ENCODE measurements around the gene PSMA7.
A peak's percentile ranks its signal among the peaks of the same experiment; 100 is the strongest.

PSMA7 gene

DNA sequence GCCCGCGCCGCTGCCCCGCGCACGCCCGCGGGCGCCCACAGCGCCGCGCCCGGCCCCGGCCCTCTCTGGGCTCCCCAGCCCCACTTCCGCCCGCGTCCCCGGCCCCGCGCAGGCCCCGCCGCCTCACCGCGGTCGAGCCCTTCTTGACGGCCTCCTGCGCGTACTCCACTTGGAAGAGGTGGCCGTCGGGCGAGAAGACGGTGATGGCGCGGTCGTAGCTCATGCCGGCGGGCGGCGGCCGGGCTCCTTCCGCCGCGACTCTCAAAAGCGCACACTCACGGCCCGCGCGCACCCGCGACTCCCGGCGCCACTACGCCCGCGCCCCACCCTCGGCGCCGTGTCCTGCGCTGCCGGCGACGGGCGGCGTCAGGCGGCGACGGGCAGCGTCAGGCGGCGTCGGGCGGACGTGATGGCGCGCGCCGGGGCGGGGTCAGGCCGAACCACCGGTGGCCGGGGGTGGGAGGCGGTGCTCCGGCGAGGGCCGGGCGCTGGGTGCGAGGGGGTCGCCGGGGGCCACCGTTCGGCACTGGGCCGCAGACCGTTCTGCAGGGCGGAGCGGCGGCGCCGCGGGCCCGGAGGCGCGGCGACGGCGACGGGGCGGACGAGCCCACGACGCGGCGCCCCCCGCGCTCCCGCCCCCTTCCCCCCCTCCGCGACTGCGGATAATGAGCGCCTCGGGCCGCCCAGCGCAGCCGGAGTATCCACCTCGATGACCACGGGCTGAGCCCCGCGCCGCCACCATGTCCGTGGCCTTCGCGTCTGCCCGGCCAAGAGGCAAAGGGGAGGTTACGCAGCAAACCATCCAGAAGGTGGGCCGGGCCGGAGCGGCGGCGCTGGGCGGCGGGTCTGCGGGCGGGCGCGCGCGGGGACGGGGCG, at the start of gene PSMA7, which contains the start of gene SS18L1:
Gene PSMA7 (minus strand): TSS at position 314 of the 876 bp plus-strand sequence. CDS start 91 bp downstream, at position 223.
Gene SS18L1 (plus strand): TSS at position 689 of the 876 bp plus-strand sequence. CDS start 52 bp downstream, at position 741.
- peak within 1 kb of the TSS; percentile 82 for H3K27ac ChIP-seq (ENCODE audit: low read length)
- H3K27me3 ChIP-seq (ENCODE audit: low read depth, low read length), result no peaks in the 10 kb centered on the region
- H3K4me1 ChIP-seq (ENCODE audit: control insufficient read depth in 1 of 2, insufficient read depth in 2 of 2, low read length in 2 of 2), result peaks cover 12 to 26% of the 10 kb centered on the region in 2 donors
- H3K36me3 ChIP-seq (ENCODE audit: control insufficient read depth in 1 of 2, insufficient read depth in 2 of 2, low read length in 2 of 2), result peaks cover 22% of the 10 kb centered on the region in 2 donors
- peak within 1 kb of the TSS; percentile 77 to 88 for H3K4me3 ChIP-seq (ENCODE audit: low read depth in 1 of 2, low read length in 2 of 2)
- no peaks in the 10 kb centered on the region for H3K9me3 ChIP-seq (ENCODE audit: control insufficient read depth in 1 of 2, low read length in 2 of 2)

DNA sequence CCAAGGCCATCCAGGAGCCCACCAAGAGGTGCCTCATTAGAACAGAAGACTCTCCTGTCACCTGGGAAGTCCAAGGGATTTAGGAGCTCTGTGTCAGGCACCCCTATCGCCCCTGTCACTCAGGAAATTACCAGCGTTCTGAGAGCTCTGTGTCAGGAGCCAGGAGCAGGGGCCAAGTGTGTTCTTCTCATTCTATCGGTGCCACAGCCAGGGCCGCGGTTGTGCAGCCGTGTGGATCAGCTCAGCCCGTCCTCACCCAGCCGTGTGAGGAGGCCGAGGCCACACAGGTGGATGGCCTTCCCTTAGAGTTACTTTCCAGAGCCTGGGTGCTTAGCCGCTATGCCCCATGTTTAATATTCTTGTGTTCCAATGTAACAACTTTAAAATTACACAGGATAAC, 49.4 kb upstream of the PSMA7 start:
- peaks cover 9 to 46% of the 10 kb centered on the region in 2 donors for H3K36me3 ChIP-seq (ENCODE audit: control insufficient read depth in 1 of 2, insufficient read depth in 2 of 2, low read length in 2 of 2)
- no peak overlapping the region for H3K27ac ChIP-seq (ENCODE audit: low read length)
- H3K4me1 ChIP-seq (ENCODE audit: control insufficient read depth in 1 of 2, insufficient read depth in 2 of 2, low read length in 2 of 2), result no peaks in the 10 kb centered on the region

DNA sequence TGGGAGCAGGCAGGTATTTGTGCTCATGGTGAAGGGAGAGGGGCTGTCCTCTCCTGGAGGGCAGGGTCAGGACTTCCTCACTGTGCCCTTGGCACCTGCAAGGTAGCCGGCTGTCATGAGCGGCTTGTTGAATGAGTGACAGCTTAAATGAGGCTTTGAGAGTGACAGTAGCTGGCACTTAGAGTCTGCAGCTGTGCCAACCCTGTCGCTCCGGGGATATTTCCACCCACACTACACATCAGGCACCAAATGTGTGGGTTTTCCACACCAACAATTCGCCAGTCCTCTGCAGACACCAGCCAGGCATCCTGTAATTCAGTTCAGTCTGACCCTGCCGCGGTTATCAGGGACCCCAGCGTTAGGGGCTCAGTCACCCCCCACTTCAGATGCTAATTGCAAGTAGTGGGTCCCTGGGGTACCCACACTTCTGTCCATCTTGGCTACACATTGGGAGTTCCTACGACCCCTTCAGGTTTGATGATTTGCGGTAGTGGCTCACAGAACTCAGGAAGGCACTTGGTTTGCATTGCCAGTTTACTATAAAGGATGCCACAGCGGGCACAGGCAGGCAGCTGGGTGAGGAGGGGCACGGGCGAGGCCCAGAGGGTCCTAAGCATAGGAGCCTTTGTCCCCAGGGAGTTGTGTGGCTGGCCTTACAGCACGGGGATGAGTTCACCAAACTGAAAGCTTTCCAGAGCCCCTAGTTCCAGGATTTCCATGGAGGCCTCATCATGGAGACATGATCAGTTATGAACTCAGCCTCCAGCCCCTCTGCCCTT, 48.8 kb upstream of the PSMA7 start:
- no peak overlapping the region for H3K4me3 ChIP-seq (ENCODE audit: low read depth in 1 of 2, low read length in 2 of 2)
- peaks cover 6 to 41% of the 10 kb centered on the region in 2 donors for H3K36me3 ChIP-seq (ENCODE audit: control insufficient read depth in 1 of 2, insufficient read depth in 2 of 2, low read length in 2 of 2)
- no peak overlapping the region for H3K27ac ChIP-seq (ENCODE audit: low read length)
- no peaks in the 10 kb centered on the region for H3K27me3 ChIP-seq (ENCODE audit: low read depth, low read length)
- H3K4me1 ChIP-seq (ENCODE audit: control insufficient read depth in 1 of 2, insufficient read depth in 2 of 2, low read length in 2 of 2), result no peaks in the 10 kb centered on the region
- no peaks in the 10 kb centered on the region for H3K9me3 ChIP-seq (ENCODE audit: control insufficient read depth in 1 of 2, low read length in 2 of 2)

More for the DNA sequence above, 49.4 kb upstream of the PSMA7 start:
- Histone ChIP-seq H3K27me3 (ENCODE audit: low read depth, low read length) (no peaks in the 10 kb centered on the region), H3K4me3 (ENCODE audit: low read depth in 1 of 2, low read length in 2 of 2) (no peak overlapping the region), H3K9me3 (ENCODE audit: control insufficient read depth in 1 of 2, low read length in 2 of 2) (no peaks in the 10 kb centered on the region)

DNA sequence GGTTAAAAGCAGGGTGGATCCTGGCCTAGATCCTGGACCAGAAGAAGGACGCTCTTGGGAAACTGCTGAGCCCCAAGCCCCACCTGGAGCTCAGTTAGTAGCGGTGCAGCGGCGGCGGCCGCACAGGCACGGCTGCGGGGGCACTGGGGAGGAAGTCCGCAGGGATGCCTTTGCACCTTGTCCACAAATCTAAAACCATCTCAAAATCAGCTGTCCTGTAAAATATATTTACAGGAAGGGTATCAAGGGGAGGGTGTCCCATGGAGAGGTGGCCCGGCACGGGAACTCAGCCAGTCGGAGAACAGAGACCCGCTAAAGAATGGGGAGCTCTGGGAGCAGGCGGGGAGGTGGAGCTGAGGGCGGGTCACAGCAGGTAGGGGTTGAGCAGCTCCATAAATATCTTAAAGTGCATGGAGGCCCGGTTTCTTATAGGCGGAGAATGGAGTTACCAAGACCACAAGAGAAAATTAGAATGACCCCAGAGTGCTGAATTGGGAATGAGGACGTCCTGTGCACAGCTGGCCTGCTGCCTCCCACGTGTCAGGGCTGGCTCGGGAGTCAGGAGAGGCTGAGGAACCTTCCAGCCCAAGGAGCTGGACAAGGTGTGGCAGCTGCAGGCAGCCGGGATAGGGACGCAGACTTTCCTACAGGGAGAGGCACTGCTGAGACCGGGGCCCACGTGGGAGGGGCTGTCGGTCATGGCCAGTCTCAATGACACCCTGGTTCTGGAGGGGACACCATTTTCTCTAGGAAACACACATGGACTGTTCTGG, 47.6 kb upstream of the PSMA7 start:
- Histone ChIP-seq H3K27me3 (ENCODE audit: low read depth, low read length) (no peaks in the 10 kb centered on the region), H3K4me1 (ENCODE audit: control insufficient read depth in 1 of 2, insufficient read depth in 2 of 2, low read length in 2 of 2) (no peaks in the 10 kb centered on the region), H3K27ac (ENCODE audit: low read length) (no peak overlapping the region), H3K4me3 (ENCODE audit: low read depth in 1 of 2, low read length in 2 of 2) (no peak overlapping the region), H3K9me3 (ENCODE audit: control insufficient read depth in 1 of 2, low read length in 2 of 2) (no peaks in the 10 kb centered on the region), H3K36me3 (ENCODE audit: control insufficient read depth in 1 of 2, insufficient read depth in 2 of 2, low read length in 2 of 2) (peaks cover 6 to 39% of the 10 kb centered on the region in 2 donors)

DNA sequence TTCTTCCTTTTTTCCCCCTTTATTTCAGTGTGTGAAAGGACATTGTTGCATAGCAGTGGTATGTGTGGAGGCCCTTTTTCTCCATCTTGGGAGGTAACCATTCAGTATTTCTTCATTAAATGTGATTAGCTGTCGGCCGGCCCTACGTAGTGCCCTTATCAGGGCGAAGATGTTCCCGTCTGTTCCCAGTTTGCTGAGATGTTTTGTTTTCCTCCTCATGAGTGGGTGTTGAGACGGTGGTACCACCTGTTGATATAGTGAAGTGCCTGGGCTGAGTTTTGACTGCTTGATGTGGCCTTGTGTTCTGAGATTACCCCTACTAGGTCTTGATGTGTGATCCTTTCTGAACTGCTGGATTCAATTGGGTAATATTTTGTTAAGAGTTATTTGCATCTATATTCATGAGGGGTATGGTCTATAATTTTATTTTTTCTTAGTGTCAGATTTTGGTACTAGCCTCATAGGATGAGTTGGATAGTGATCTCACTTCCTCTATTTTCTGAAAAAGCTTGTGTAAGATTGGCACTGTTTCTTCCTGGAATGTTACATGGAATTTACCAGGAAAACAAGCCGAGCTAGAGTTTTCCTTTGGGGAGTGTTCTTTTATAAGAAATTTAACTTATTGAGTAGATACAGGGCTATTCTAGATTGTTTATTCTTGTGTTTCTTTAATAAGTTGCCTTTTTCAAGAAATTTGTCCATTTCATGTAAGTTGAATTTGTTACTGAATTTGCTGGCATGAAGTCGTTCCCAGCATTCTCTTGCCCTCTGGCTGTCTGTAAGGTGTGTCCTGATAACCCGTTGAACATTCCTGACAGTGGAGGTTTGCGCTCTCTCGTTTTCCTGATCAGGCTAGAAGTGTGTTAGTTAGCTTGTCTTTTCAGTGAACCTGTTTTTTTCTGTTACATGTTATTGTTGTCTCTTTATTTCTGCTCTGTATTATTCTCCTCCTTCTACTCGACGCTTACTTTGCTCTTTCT, 44.0 kb upstream of the PSMA7 start:
- Histone ChIP-seq H3K4me3 (ENCODE audit: low read depth in 1 of 2, low read length in 2 of 2) (no peak overlapping the region), H3K36me3 (ENCODE audit: control insufficient read depth in 1 of 2, insufficient read depth in 2 of 2, low read length in 2 of 2) (peaks cover 5 to 24% of the 10 kb centered on the region in 2 donors), H3K4me1 (ENCODE audit: control insufficient read depth in 1 of 2, insufficient read depth in 2 of 2, low read length in 2 of 2) (peaks cover 0 to 19% of the 10 kb centered on the region in 2 donors), H3K27me3 (ENCODE audit: low read depth, low read length) (no peaks in the 10 kb centered on the region), H3K9me3 (ENCODE audit: control insufficient read depth in 1 of 2, low read length in 2 of 2) (no peaks in the 10 kb centered on the region), H3K27ac (ENCODE audit: low read length) (no peak overlapping the region)

DNA sequence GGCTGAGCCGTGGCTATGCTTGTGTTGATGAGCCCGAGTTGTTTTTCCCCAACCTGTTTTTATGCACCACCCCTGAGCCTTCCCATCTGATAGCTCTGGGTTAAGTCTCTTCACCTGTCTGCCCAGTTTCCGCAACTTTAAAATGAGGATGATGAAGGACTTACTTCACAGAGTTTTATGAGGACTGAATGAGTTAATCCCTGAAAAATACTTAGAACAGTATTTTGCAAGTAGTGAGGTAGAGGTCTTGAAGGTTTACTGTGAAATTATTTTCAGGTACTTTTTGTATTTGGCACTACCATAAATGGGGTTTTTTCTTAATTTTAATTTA, 42.9 kb upstream of the PSMA7 start:
- Histone ChIP-seq H3K27me3 (ENCODE audit: low read depth, low read length) (no peaks in the 10 kb centered on the region), H3K36me3 (ENCODE audit: control insufficient read depth in 1 of 2, insufficient read depth in 2 of 2, low read length in 2 of 2) (peaks cover 0 to 16% of the 10 kb centered on the region in 2 donors), H3K9me3 (ENCODE audit: control insufficient read depth in 1 of 2, low read length in 2 of 2) (no peaks in the 10 kb centered on the region), H3K4me3 (ENCODE audit: low read depth in 1 of 2, low read length in 2 of 2) (no peak overlapping the region), H3K4me1 (ENCODE audit: control insufficient read depth in 1 of 2, insufficient read depth in 2 of 2, low read length in 2 of 2) (peaks cover 0 to 19% of the 10 kb centered on the region in 2 donors), H3K27ac (ENCODE audit: low read length) (no peak overlapping the region)

DNA sequence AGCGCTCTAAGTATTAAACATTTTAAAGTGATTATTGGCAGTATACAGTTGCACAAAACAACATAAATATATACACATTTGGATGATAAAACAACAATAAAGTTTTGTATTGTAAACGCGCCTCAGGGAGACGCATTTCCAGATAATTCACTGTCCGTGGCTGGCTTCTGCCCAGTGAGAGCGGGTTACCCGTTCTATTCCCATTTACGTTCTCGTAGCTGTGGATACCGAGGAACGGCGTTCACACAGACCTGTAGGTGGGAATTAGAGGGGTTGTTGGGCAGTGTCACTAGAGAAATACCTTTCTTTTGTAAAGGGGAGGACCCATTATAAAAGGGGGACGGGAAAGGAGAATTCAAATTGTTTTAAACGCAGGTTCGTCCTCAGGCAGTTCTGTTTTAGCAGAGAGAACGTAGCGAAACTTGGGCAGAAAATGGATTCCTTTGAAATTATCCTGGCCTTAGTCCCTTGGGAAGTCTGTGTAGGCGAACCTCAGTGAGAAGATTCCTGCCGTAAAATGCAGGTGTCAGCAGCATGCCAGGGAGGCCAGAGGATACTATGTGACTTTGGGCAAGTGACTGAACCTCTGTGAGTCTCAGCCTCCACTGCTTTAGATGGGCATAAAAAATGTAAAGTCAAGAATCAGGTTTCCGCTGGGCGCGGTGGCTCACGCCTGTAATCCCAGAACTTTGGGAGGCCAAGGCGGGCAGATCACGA, 40.4 kb upstream of the PSMA7 start:
- Histone ChIP-seq H3K4me3 (ENCODE audit: low read depth in 1 of 2, low read length in 2 of 2) (peak overlapping the region; percentile 90 to 99), H3K27ac (ENCODE audit: low read length) (peak overlapping the region; percentile 79), H3K36me3 (ENCODE audit: control insufficient read depth in 1 of 2, insufficient read depth in 2 of 2, low read length in 2 of 2) (peaks cover 0 to 8% of the 10 kb centered on the region in 2 donors), H3K27me3 (ENCODE audit: low read depth, low read length) (no peaks in the 10 kb centered on the region), H3K9me3 (ENCODE audit: control insufficient read depth in 1 of 2, low read length in 2 of 2) (no peaks in the 10 kb centered on the region), H3K4me1 (ENCODE audit: control insufficient read depth in 1 of 2, insufficient read depth in 2 of 2, low read length in 2 of 2) (peaks cover 0 to 19% of the 10 kb centered on the region in 2 donors)

DNA sequence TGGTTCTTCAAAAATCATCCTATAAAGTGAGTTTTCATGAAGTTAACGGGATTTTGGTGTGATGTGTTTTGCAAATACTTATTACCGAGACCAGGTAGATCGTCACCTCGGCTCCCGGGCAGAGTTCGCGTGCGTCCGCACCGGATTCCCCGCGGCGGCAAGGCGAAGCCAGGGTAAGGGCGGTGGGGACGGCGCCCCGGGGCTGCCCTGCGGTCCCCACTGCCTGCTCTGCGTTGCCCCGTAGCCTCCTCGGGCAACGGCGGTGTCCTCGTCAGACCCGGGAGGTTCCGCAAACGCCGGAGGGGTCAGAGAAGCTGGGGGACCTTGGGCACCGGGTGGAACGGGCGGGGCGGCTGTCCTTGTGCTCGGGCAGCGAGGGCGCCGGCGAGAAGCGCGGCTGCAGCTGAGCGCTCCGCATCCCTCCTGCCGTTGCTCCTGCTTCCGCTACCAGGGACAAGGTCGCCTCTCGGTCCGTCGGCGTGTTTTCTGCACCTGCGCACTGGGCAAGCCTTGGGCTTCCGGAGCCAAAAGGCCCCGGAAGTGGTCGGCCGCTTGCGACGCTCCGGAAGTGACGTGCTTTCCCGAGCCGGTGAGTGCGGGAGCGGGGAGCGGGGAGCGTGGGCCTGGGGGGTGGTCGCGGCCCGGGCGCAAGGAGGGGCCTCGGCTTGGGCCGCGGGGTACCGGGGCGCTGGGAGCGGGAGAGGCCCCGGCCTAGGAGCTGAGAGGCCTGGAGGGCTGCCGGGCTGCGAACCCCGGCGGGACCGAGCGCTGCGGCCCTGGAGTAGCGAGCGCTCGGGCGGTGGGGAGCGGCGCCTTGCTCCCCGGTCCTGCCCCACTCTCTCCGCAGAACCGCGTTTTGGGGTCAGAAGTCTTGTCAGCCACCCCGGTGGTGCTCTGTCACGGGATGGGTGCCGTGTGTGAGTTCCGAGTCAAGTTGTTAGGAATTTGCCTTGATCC, 39.6 kb upstream of the PSMA7 start, which contains the start of gene MTG2:
Gene MTG2 (plus strand): TSS at position 560 of the 957 bp plus-strand sequence. CDS start 10,393 bp downstream, outside the sequence.
- H3K27me3 ChIP-seq (ENCODE audit: low read depth, low read length), result no peaks in the 10 kb centered on the region
- H3K27ac ChIP-seq (ENCODE audit: low read length), result peak within 1 kb of the TSS; percentile 79
- H3K4me1 ChIP-seq (ENCODE audit: control insufficient read depth in 1 of 2, insufficient read depth in 2 of 2, low read length in 2 of 2), result peaks cover 0 to 19% of the 10 kb centered on the region in 2 donors
- peak within 1 kb of the TSS; percentile 90 to 99 for H3K4me3 ChIP-seq (ENCODE audit: low read depth in 1 of 2, low read length in 2 of 2)
- H3K9me3 ChIP-seq (ENCODE audit: control insufficient read depth in 1 of 2, low read length in 2 of 2), result no peaks in the 10 kb centered on the region
- peaks cover 0 to 8% of the 10 kb centered on the region in 2 donors for H3K36me3 ChIP-seq (ENCODE audit: control insufficient read depth in 1 of 2, insufficient read depth in 2 of 2, low read length in 2 of 2)

DNA sequence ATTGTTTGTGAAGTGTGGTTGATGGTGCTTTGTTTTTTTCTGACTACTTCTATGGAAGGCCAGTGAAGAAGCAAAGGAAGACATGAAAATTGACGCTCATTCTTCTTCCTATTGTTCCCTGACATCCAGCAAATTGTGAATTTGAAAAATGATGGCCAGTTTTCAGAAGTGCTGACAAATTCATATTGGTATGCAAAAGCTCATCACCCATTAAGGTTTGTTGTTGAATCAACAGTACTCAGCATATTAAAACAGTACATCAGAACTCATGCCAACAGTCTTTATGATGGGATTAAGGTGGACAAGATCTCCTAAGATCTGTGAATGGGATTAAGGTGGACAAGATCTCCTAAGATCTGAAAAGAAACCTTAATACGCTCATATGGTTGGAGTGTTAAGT, 38.6 kb upstream of the PSMA7 start:
- peak overlapping the region; percentile 90 to 99 for H3K4me3 ChIP-seq (ENCODE audit: low read depth in 1 of 2, low read length in 2 of 2)
- peak overlapping the region; percentile 79 for H3K27ac ChIP-seq (ENCODE audit: low read length)

More for the DNA sequence above, 38.6 kb upstream of the PSMA7 start:
- peaks cover 0 to 9% of the 10 kb centered on the region in 2 donors for H3K36me3 ChIP-seq (ENCODE audit: control insufficient read depth in 1 of 2, insufficient read depth in 2 of 2, low read length in 2 of 2)
- no peaks in the 10 kb centered on the region for H3K27me3 ChIP-seq (ENCODE audit: low read depth, low read length)
- H3K4me1 ChIP-seq (ENCODE audit: control insufficient read depth in 1 of 2, insufficient read depth in 2 of 2, low read length in 2 of 2), result peaks cover 0 to 19% of the 10 kb centered on the region in 2 donors
- H3K9me3 ChIP-seq (ENCODE audit: control insufficient read depth in 1 of 2, low read length in 2 of 2), result no peaks in the 10 kb centered on the region

Measured in muscle layer of duodenum (tissue), 2 donors.